Astrocyte (in vitro differentiated cells and primary cell): ENCODE results near the gene ANKRD11. TPM values are rescaled to one million over a fixed set of nuclear protein-coding genes. Genes with fewer than 3 reads are reported as not detected.

Experiments used
- DNase-seq: peaks from one replicate; pipeline ENCODE4 v3.0.0-alpha.2; 2010; ENCODE audit warnings: low read depth
- FAIRE-seq: peaks from 2 replicates; lab custom pipeline; 2011; peaks lifted over from hg19 to GRCh38; lab: Jason Lieb, UNC
- H2AFZ ChIP-seq: 2 replicates; pipeline ENCODE4 v1.6.0; 2012; ENCODE audit warnings: low read depth, low read length, inconsistent platforms
- H3K27ac ChIP-seq: 2 replicates; pipeline ENCODE4 v1.5.1; 2011; ENCODE audit warnings: low read depth, low read length, inconsistent platforms
- H3K27me3 ChIP-seq: 2 replicates; pipeline ENCODE4 v1.6.0; 2011; ENCODE audit warnings: low read length, inconsistent platforms; ENCODE audit not compliant: insufficient read depth
- H3K36me3 ChIP-seq: 2 replicates; pipeline ENCODE4 v1.5.1; 2011; ENCODE audit warnings: low read length, inconsistent platforms; ENCODE audit not compliant: insufficient read depth
- H3K4me1 ChIP-seq: 2 replicates; pipeline ENCODE4 v1.5.1; 2011; ENCODE audit warnings: low read length, inconsistent platforms; ENCODE audit not compliant: insufficient read depth
- H3K4me2 ChIP-seq: 2 replicates; pipeline ENCODE4 v1.6.0; 2012; ENCODE audit warnings: low read length, inconsistent platforms
- H3K4me3 ChIP-seq: 2 replicates; pipeline ENCODE4 v1.5.1; 2011; ENCODE audit warnings: low read depth, mild to moderate bottlenecking, low read length, inconsistent platforms; ENCODE audit not compliant: insufficient read depth
- H3K79me2 ChIP-seq: 2 replicates; pipeline ENCODE4 v1.6.0; 2012; ENCODE audit warnings: mild to moderate bottlenecking, low read length, inconsistent platforms; ENCODE audit not compliant: insufficient read depth
- H3K9ac ChIP-seq: 2 replicates; pipeline ENCODE4 v1.6.0; 2012; ENCODE audit warnings: mild to moderate bottlenecking, low read length, inconsistent platforms
- H3K9me3 ChIP-seq: 2 replicates; pipeline ENCODE4 v1.5.1; 2012; ENCODE audit warnings: low read depth, mild to moderate bottlenecking, low read length, inconsistent platforms; ENCODE audit not compliant: insufficient read depth
- H4K20me1 ChIP-seq: 2 replicates; pipeline ENCODE4 v1.6.0; 2012; ENCODE audit warnings: low read length, inconsistent platforms; ENCODE audit not compliant: insufficient read depth
- H3K27ac Mint-ChIP-seq: one replicate; pipeline ENCODE4 v1.8.0; 2021; ENCODE audit warnings: mild to moderate bottlenecking, mixed read lengths; ENCODE audit not compliant: unreplicated experiment
- H3K27me3 Mint-ChIP-seq: one replicate; pipeline ENCODE4 v1.8.0; 2021; ENCODE audit warnings: low read depth, mixed read lengths; ENCODE audit not compliant: unreplicated experiment
- H3K36me3 Mint-ChIP-seq: one replicate; pipeline ENCODE4 v1.8.0; 2021; ENCODE audit warnings: low read depth, mixed read lengths; ENCODE audit not compliant: unreplicated experiment
- H3K4me1 Mint-ChIP-seq: one replicate; pipeline ENCODE4 v1.8.0; 2021; ENCODE audit warnings: low read depth, mixed read lengths; ENCODE audit not compliant: unreplicated experiment
- H3K4me3 Mint-ChIP-seq: one replicate; pipeline ENCODE4 v1.8.0; 2021; ENCODE audit warnings: mild to moderate bottlenecking, moderate library complexity, mixed read lengths; ENCODE audit not compliant: unreplicated experiment
- H3K9me3 Mint-ChIP-seq: one replicate; pipeline ENCODE4 v1.8.0; 2021; ENCODE audit warnings: mild to moderate bottlenecking, mixed read lengths; ENCODE audit not compliant: unreplicated experiment
- CTCF ChIP-seq: IDR thresholded peaks from 2 replicates; pipeline ENCODE4 v1.5.1; 2011; ENCODE audit warnings: low read depth, mild to moderate bottlenecking, inconsistent platforms, low read length, moderate library complexity; ENCODE audit not compliant: insufficient read depth
- EZH2 ChIP-seq: IDR thresholded peaks from 2 replicates; pipeline ENCODE4 v1.6.1; 2012; ENCODE audit warnings: mild to moderate bottlenecking, low read length, inconsistent platforms; ENCODE audit not compliant: insufficient read depth
- total RNA-seq: library from RNA; stranded (reverse); gene quantifications from 2 replicates; pipeline ENCODE4 v1.2.1, GENCODE V29; 2021

ANKRD11 gene
- total RNA-seq, 1 donor from 2014 or later: 213 TPM

GRCh38 chr16:89332902-89333245 lies 157.5 kb downstream of the ANKRD11 start:
- peaks cover 48% of the 10 kb centered on the region for H3K4me1 ChIP-seq
- Mint-ChIP-seq H3K27me3 (no peaks in the 10 kb centered on the region), H3K4me1 (peaks cover 41% of the 10 kb centered on the region), H3K27ac (no peak overlapping the region), H3K36me3 (peaks cover 3% of the 10 kb centered on the region), H3K9me3 (no peaks in the 10 kb centered on the region), H3K4me3 (no peak overlapping the region)
- FAIRE-seq: no peak
- H3K9me3 ChIP-seq: no peaks in the 10 kb centered on the region
- no peak overlapping the region for H2AFZ ChIP-seq
- no peaks in the 10 kb centered on the region for H3K36me3 ChIP-seq
- peak overlapping the region; percentile 10 for H3K9ac ChIP-seq
- peak overlapping the region; percentile 13 for H3K4me2 ChIP-seq
- H3K27ac ChIP-seq: peak overlapping the region; percentile 20
- no peak overlapping the region for H3K4me3 ChIP-seq
- TF ChIP-seq CTCF (no peak), EZH2 (no peak)
- peaks cover 95% of the 10 kb centered on the region for H3K79me2 ChIP-seq
- peaks cover 64% of the 10 kb centered on the region for H4K20me1 ChIP-seq
- DNase-seq: no peak
- H3K27me3 ChIP-seq: no peaks in the 10 kb centered on the region

- Mint-ChIP-seq H3K27ac (no peak overlapping the region), H3K36me3 (peaks cover 5% of the 10 kb centered on the region), H3K9me3 (no peaks in the 10 kb centered on the region), H3K27me3 (no peaks in the 10 kb centered on the region), H3K4me3 (peak overlapping the region; percentile 54), H3K4me1 (peaks cover 46% of the 10 kb centered on the region)
- Histone ChIP-seq H3K9ac (peak overlapping the region; percentile 10), H3K9me3 (no peaks in the 10 kb centered on the region), H3K4me2 (peak overlapping the region; percentile 13), H3K4me1 (peaks cover 48% of the 10 kb centered on the region), H3K27me3 (no peaks in the 10 kb centered on the region), H3K79me2 (peaks cover 96% of the 10 kb centered on the region), H3K4me3 (no peak overlapping the region), H2AFZ (no peak overlapping the region), H3K27ac (peak overlapping the region; percentile 20), H4K20me1 (peaks cover 60% of the 10 kb centered on the region), H3K36me3 (no peaks in the 10 kb centered on the region)
- DNase-seq (no peak), FAIRE-seq (no peak)
- TF ChIP-seq EZH2: no peak
- TF ChIP-seq CTCF: no peak
These were observed 158.0 kb downstream of the ANKRD11 start for GRCh38 chr16:89332243-89332901.

GRCh38 chr16:89331371-89332109 lies 158.8 kb downstream of the ANKRD11 start:
- Mint-ChIP-seq H3K27me3 (no peaks in the 10 kb centered on the region), H3K9me3 (no peaks in the 10 kb centered on the region), H3K36me3 (peaks cover 5% of the 10 kb centered on the region), H3K4me3 (no peak overlapping the region), H3K4me1 (peaks cover 53% of the 10 kb centered on the region), H3K27ac (no peak overlapping the region)
- no peak overlapping the region for H3K4me3 ChIP-seq
- DNase-seq (no peak), FAIRE-seq (no peak)
- H4K20me1 ChIP-seq: peaks cover 52% of the 10 kb centered on the region
- TF ChIP-seq CTCF: no peak
- no peak for TF ChIP-seq EZH2
- H3K79me2 ChIP-seq: peaks cover 96% of the 10 kb centered on the region
- no peak overlapping the region for H3K4me2 ChIP-seq
- H2AFZ ChIP-seq: no peak overlapping the region
- peaks cover 57% of the 10 kb centered on the region for H3K4me1 ChIP-seq
- no peaks in the 10 kb centered on the region for H3K9me3 ChIP-seq
- no peak overlapping the region for H3K27ac ChIP-seq
- H3K27me3 ChIP-seq: no peaks in the 10 kb centered on the region
- no peak overlapping the region for H3K9ac ChIP-seq
- H3K36me3 ChIP-seq: no peaks in the 10 kb centered on the region
